ENCODE measurements around the gene TEPSIN. TPM values are rescaled to one million over a fixed set of nuclear protein-coding genes. Genes with fewer than 3 reads are reported as not detected.

TEPSIN gene
- total RNA-seq, 1 experiment from 2014 or later = 3.4 TPM

- no peak for DNase-seq (ENCODE audit: low spot score)
Observed at GRCh38 chr17:81186203-81186602, 52.7 kb downstream of the TEPSIN start.

- no peak for DNase-seq (ENCODE audit: low spot score)
Observed at GRCh38 chr17:81184555-81184954, 54.3 kb downstream of the TEPSIN start.

GRCh38 chr17:81183807-81184206, 55.0 kb downstream of the TEPSIN start:
- DNase-seq (ENCODE audit: low spot score) = no peak

DNA sequence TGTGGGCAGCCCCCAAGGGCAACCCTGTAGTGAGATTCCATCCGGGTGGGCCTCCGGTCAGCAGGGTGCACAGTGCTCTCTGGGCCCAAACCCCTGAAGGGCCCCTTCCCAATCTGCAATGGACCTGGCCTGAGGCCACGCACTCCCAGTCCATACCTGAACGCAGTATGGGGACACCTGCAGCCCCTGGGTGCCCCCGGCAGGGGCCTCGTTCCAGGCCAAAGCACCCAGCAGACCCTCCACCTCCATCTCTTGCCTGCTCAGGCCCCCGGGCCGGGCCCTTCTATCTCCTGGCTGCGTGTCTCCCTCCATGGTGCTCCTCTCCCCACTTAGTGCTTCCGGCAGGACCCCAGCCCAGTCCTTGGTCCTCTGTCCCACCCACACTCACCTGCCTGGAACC, 55.5 kb downstream of the TEPSIN start:
- no peak for DNase-seq (ENCODE audit: low spot score)

GRCh38 chr17:81182596-81182995, 56.3 kb downstream of the TEPSIN start:
- DNase-seq (ENCODE audit: low spot score) = no peak

DNA sequence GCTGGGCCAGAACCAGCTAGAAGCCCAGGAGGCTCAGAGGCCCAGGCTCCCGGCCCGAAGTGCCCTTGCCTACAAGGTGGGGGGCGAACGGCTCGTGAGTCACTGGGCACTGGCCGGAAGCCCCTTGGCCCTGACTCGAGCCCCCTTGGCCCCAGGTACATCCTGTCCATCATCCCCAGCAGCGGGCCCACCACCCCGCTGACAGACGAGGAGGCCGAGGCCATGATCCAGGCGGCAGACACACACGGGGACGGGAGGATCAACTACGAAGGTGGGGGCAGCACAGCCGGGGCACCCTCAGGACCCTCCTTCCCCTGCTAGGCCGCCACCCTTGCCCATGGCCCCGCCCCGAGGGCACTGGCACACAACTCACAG, 57.1 kb downstream of the TEPSIN start:
- DNase-seq (ENCODE audit: low spot score) = no peak

GRCh38 chr17:81180836-81181810, 57.7 kb downstream of the TEPSIN start:
- no peak for DNase-seq (ENCODE audit: low spot score)

- no peak for DNase-seq (ENCODE audit: low spot score)
Observed at GRCh38 chr17:81179861-81180260, 59.0 kb downstream of the TEPSIN start.

- DNase-seq (ENCODE audit: low spot score) = no peak
Observed at GRCh38 chr17:81179220-81179619, 59.6 kb downstream of the TEPSIN start.

Other genes with a start within 250 kb of the TEPSIN start
- gene CHMP6, start 247.2 kb downstream of the TEPSIN start, total RNA-seq (2014; rRNA removed; shearing (Covaris generic)) = 19.7 and 21.4 TPM in 2 replicates
- 42.4 and 47.7 TPM in 2 replicates for gene BAIAP2, start 203.9 kb downstream of the TEPSIN start, total RNA-seq (2014; rRNA removed; shearing (Covaris generic))
- not detected in 2 replicates for gene PVALEF, start 73.5 kb downstream of the TEPSIN start, total RNA-seq (2014; rRNA removed; shearing (Covaris generic))
- 0.08 and 0.33 TPM in 2 replicates for gene AATK, start 72.8 kb downstream of the TEPSIN start, total RNA-seq (2014; rRNA removed; shearing (Covaris generic))
- gene CEP131, start 16.1 kb downstream of the TEPSIN start, total RNA-seq (2014; rRNA removed; shearing (Covaris generic)) = 5.3 and 11.3 TPM in 2 replicates
- gene NDUFAF8, start 263 bp upstream of the TEPSIN start, total RNA-seq (2014; rRNA removed; shearing (Covaris generic)) = 47.4 and 77.7 TPM in 2 replicates
- gene SLC38A10, start 56.3 kb upstream of the TEPSIN start, total RNA-seq (2014; rRNA removed; shearing (Covaris generic)) = 40.9 and 67.3 TPM in 2 replicates
- 0.31 and 3.4 TPM in 2 replicates for gene BAHCC1, start 156.4 kb upstream of the TEPSIN start, total RNA-seq (2014; rRNA removed; shearing (Covaris generic))